Vagina (tissue), 2 donors: ENCODE measurements around the gene AQP10.

Experiments
- CTCF ChIP-seq, 3 experiments: fragments of 450-650 bp in 2 of 3; fragments of 200-600 bp in 1 of 3; sonication (generic) in 1 of 3; IDR thresholded peaks; one replicate each; pipeline ENCODE4 v1.5.1; 2017 to 2019; ENCODE audit warnings: antibody characterized with exemption in 3 of 3, mild to moderate bottlenecking in 2 of 3, moderate library complexity in 2 of 3
- POLR2A ChIP-seq, 2 donors: fragments of 450-650 bp; IDR thresholded peaks; one replicate each; pipeline ENCODE4 v1.6.1; 2017; ENCODE audit warnings: antibody characterized with exemption in 2 of 2, mild to moderate bottlenecking in 2 of 2, moderate library complexity in 2 of 2

- TF ChIP-seq POLR2A (IDR thresholded peaks at IDR 0.05) (no peak), CTCF (IDR thresholded peaks at IDR 0.05) (no peak)
Observed at GRCh38 chr1:154301582-154301981, 19.3 kb upstream of the AQP10 start.
